HG03095 (cell line): ENCODE data around the gene REL.
A peak's percentile ranks its signal among the peaks of the same experiment; 100 is the strongest.
"Not testable (repeated sequence)": the region's sequence is repeated elsewhere in the genome, so short reads cannot be mapped to it uniquely, and the experiment has no call there.

Experiments
- ATAC-seq: cut with Tn5 transposase; IDR thresholded peaks from one replicate; pipeline ENCODE4 v1.9.1; 2021; ENCODE audit warnings: moderate library complexity; ENCODE audit not compliant: unreplicated experiment

The REL gene

GRCh38 chr2:60881047-60881932 is at the start of gene REL:
Gene REL (plus strand): TSS chr2:60881574. CDS start chr2:60881841, 267 bp downstream.
- ATAC-seq, result peak; percentile 81

- no peak for ATAC-seq
Observed at GRCh38 chr2:60831921-60832320, 49.5 kb upstream of the REL start.

- ATAC-seq, result no peak
Observed at GRCh38 chr2:60832621-60833020, 48.8 kb upstream of the REL start.

- peak; percentile 27 for ATAC-seq
Observed at GRCh38 chr2:60834270-60834717, 47.1 kb upstream of the REL start.

- ATAC-seq, result no peak
Observed at GRCh38 chr2:60836491-60836890, 44.9 kb upstream of the REL start.

- peak; percentile 23 for ATAC-seq
Observed at GRCh38 chr2:60837123-60837522, 44.3 kb upstream of the REL start.

GRCh38 chr2:60838481-60838880 is 42.9 kb upstream of the REL start:
- ATAC-seq, result no peak

- peak; percentile 42 for ATAC-seq
Observed at GRCh38 chr2:60839126-60839813, 42.1 kb upstream of the REL start.

GRCh38 chr2:60840880-60841279 is 40.5 kb upstream of the REL start:
- ATAC-seq, result peak; percentile 54

GRCh38 chr2:60843006-60843405 is 38.4 kb upstream of the REL start:
- no peak for ATAC-seq

GRCh38 chr2:60844105-60844504 is 37.3 kb upstream of the REL start:
- ATAC-seq, result no peak

GRCh38 chr2:60847854-60848253 is 33.5 kb upstream of the REL start:
- ATAC-seq, result no peak

- no peak for ATAC-seq
Observed at GRCh38 chr2:60849187-60849586, 32.2 kb upstream of the REL start.

- ATAC-seq, result no peak
Observed at GRCh38 chr2:60852282-60852860, 29.0 kb upstream of the REL start.

GRCh38 chr2:60853531-60853930 is 27.8 kb upstream of the REL start:
- ATAC-seq, result no peak

- ATAC-seq, result no peak
Observed at GRCh38 chr2:60855989-60856669, 25.2 kb upstream of the REL start.

GRCh38 chr2:60857056-60857455 is 24.3 kb upstream of the REL start:
- no peak for ATAC-seq

GRCh38 chr2:60858897-60859311 is 22.5 kb upstream of the REL start:
- ATAC-seq, result no peak

GRCh38 chr2:60861736-60862135 is 19.6 kb upstream of the REL start:
- no peak for ATAC-seq

GRCh38 chr2:60862642-60863041 is 18.7 kb upstream of the REL start:
- ATAC-seq, result no peak

- not testable (repeated sequence) for ATAC-seq
Observed at GRCh38 chr2:60865361-60865760, 16.0 kb upstream of the REL start.
